WTC11 (cell line): ENCODE measurements around the gene DNAJC17. TPM values are rescaled to one million over a fixed set of nuclear protein-coding genes. Genes with fewer than 3 reads are reported as not detected.

Experiments
- ATAC-seq: fragments of 200-7000 bp; cut with Tn5 transposase; 2 replicates; pipeline ENCODE4 v1.10.0; 2021; ENCODE audit warnings: mild to moderate bottlenecking, moderate library complexity
- CTCF ChIA-PET: fragments of 300-600 bp; sonication (Branson Sonifier 250); formaldehyde crosslinking; loops from one replicate; lab custom pipeline; 2021; ENCODE audit warnings: antibody characterized with exemption; lab: Charles Lee
- POLR2A ChIA-PET: fragments of 350-600 bp; sonication (Branson Sonifier 250); formaldehyde crosslinking; loops from one replicate; lab custom pipeline; 2021; ENCODE audit warnings: antibody characterized with exemption; lab: Charles Lee
- DNase-seq: peaks from one replicate; pipeline ENCODE4 v3.0.0; 2021; ENCODE audit warnings: low spot score
- H3K27ac Mint-ChIP-seq: 2 replicates; pipeline ENCODE4 v1.8.0; 2021; ENCODE audit warnings: mixed read lengths
- H3K27me3 Mint-ChIP-seq: 2 replicates; pipeline ENCODE4 v1.8.0; 2021; ENCODE audit warnings: low read depth, mild to moderate bottlenecking, moderate library complexity, mixed read lengths
- H3K36me3 Mint-ChIP-seq: 2 replicates; pipeline ENCODE4 v1.8.0; 2021; ENCODE audit warnings: mixed read lengths
- H3K4me1 Mint-ChIP-seq: 2 replicates; pipeline ENCODE4 v1.8.0; 2022; ENCODE audit warnings: mixed read lengths
- H3K4me3 Mint-ChIP-seq: 2 replicates; pipeline ENCODE4 v1.8.0; 2021; ENCODE audit warnings: mild to moderate bottlenecking, moderate library complexity, mixed read lengths
- H3K9me3 Mint-ChIP-seq: 2 replicates; pipeline ENCODE4 v1.8.0; 2021; ENCODE audit warnings: mixed read lengths
- ATF1 ChIP-seq: sonication (generic); formaldehyde crosslinking; IDR thresholded peaks from 2 replicates; pipeline ENCODE4 v1.8.1; 2023; ENCODE audit warnings: mild to moderate bottlenecking, moderate library complexity, missing genetic modification reagents
- GABPB1 ChIP-seq: sonication (generic); formaldehyde crosslinking; IDR thresholded peaks from 2 replicates; pipeline ENCODE4 v1.8.1; 2023; ENCODE audit warnings: mild to moderate bottlenecking, missing genetic modification reagents
- GTF2I ChIP-seq: fragments of 250-450 bp; sonication (Bioruptor Pico); conservative IDR thresholded peaks from 2 replicates; pipeline ENCODE4 v1.4.0; 2021; ENCODE audit warnings: mild to moderate bottlenecking
- NFATC4 ChIP-seq: fragments of 250-450 bp; sonication (Bioruptor Pico); IDR thresholded peaks from 2 replicates; pipeline ENCODE4 v1.9.0; 2021; ENCODE audit warnings: mild to moderate bottlenecking
- NR3C1 ChIP-seq: sonication (generic); formaldehyde crosslinking; conservative IDR thresholded peaks from 2 replicates; pipeline ENCODE4 v1.8.1; 2023; ENCODE audit warnings: low read depth, mild to moderate bottlenecking, missing genetic modification reagents
- OVOL2 ChIP-seq: fragments of 250-450 bp; sonication (Bioruptor Pico); IDR thresholded peaks from 2 replicates; pipeline ENCODE4 v1.9.0; 2021; ENCODE audit warnings: mild to moderate bottlenecking, borderline replicate concordance
- RORB ChIP-seq: fragments of 250-450 bp; sonication (Bioruptor Pico); IDR thresholded peaks from 2 replicates; pipeline ENCODE4 v1.9.0; 2021; ENCODE audit warnings: mild to moderate bottlenecking
- SOX15 ChIP-seq: fragments of 250-450 bp; sonication (Bioruptor Pico); IDR thresholded peaks from 2 replicates; pipeline ENCODE4 v1.9.0; 2021; ENCODE audit warnings: mild to moderate bottlenecking
- TEAD1 ChIP-seq: sonication (generic); formaldehyde crosslinking; IDR thresholded peaks from 2 replicates; pipeline ENCODE4 v1.8.0; 2022; ENCODE audit warnings: mild to moderate bottlenecking, missing genetic modification reagents
- ZNF416 ChIP-seq: fragments of 250-450 bp; sonication (Bioruptor Pico); IDR thresholded peaks from 2 replicates; pipeline ENCODE4 v1.9.0; 2021; ENCODE audit warnings: mild to moderate bottlenecking, inconsistent platforms
- total RNA-seq: library from RNA; stranded (reverse); gene quantifications from 3 replicates; pipeline ENCODE4 v1.2.3, GENCODE V29; 2021
- TF ChIP-seq, protein P1 (sequence below): sonication (generic); formaldehyde crosslinking; IDR thresholded peaks from 2 replicates; pipeline ENCODE4 v1.8.1; 2023; ENCODE audit warnings: mild to moderate bottlenecking, missing genetic modification reagents, moderate library complexity
- TF ChIP-seq, protein P2 (sequence below): sonication (generic); formaldehyde crosslinking; IDR thresholded peaks from 2 replicates; pipeline ENCODE4 v1.8.1; 2022; ENCODE audit warnings: mild to moderate bottlenecking, missing genetic modification reagents, moderate library complexity, borderline replicate concordance
- TF ChIP-seq, protein P3 (sequence below): sonication (generic); formaldehyde crosslinking; IDR thresholded peaks from 2 replicates; pipeline ENCODE4 v1.8.0; 2023; ENCODE audit warnings: missing genetic modification reagents
- TF ChIP-seq, protein P4 (sequence below): sonication (generic); formaldehyde crosslinking; IDR thresholded peaks from 2 replicates; pipeline ENCODE4 v1.8.1; 2022; ENCODE audit warnings: mild to moderate bottlenecking, moderate library complexity, missing genetic modification reagents
- TF ChIP-seq, protein P5 (sequence below): sonication (generic); formaldehyde crosslinking; IDR thresholded peaks from 2 replicates; pipeline ENCODE4 v1.8.1; 2022; ENCODE audit warnings: low read depth, mild to moderate bottlenecking, moderate library complexity, missing genetic modification reagents, borderline replicate concordance
- TF ChIP-seq, protein P6 (sequence below): sonication (generic); formaldehyde crosslinking; IDR thresholded peaks from 2 replicates; pipeline ENCODE4 v1.8.0; 2022; ENCODE audit warnings: mild to moderate bottlenecking, missing genetic modification reagents
- TF ChIP-seq, protein P7 (sequence below): sonication (generic); formaldehyde crosslinking; IDR thresholded peaks from 2 replicates; pipeline ENCODE4 v1.8.0; 2022; ENCODE audit warnings: mild to moderate bottlenecking, missing genetic modification reagents
- TF ChIP-seq, protein P8 (sequence below): sonication (generic); formaldehyde crosslinking; IDR thresholded peaks from 2 replicates; pipeline ENCODE4 v1.8.1; 2023; ENCODE audit warnings: mild to moderate bottlenecking, missing genetic modification reagents
- TF ChIP-seq, protein P9 (sequence below): sonication (generic); formaldehyde crosslinking; IDR thresholded peaks from 2 replicates; pipeline ENCODE4 v1.8.0; 2023; ENCODE audit warnings: mild to moderate bottlenecking, missing genetic modification reagents

Gene DNAJC17
- total RNA-seq, 1 experiment from 2014 or later: 49.8 TPM

DNA sequence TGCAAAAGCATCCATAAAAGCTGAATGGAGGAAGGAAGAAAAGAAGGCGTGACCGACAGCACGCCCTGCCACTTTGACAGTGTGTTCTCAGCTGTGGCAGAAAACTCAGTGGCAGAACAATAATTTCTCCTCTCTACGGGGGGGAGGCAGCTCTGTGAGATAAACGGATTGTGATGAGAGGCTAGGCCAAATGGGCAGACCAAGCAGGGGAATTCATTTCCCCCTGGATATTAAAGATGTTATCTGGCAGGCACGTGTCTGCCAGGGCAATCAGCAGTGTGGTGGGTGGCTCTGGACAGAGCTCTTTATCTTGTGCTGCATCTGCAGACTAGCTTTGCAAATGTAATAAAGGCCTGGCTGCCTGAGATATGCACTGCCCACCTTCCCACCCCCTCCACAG is 50.3 kb downstream of the DNAJC17 start:
- no peak for DNase-seq

DNA sequence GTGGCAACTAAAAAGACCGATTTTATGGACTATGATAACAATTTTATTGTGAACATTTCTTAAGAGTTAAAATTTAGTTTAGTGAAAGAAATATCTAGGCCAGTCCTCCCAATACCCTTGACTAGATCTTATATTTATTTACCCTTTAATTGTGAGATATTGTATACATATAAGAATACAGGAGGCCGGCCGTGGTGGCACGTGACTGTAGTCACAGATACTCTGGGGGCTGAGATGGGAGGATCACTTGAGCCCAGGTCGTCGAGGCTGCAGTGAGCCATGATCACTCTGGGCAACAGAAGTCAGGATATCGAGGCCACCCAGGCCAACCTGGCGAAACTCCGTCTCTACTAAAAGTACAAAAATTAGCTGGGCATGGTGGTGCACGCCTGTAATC is 51.5 kb downstream of the DNAJC17 start:
- Mint-ChIP-seq H3K9me3 (no peaks in the 10 kb centered on the region), H3K27ac (peak overlapping the region; percentile 99), H3K36me3 (peaks cover 5% of the 10 kb centered on the region; the same call in 1 of the 2 replicates), H3K4me3 (peak overlapping the region; percentile 87), H3K4me1 (peaks cover 11% of the 10 kb centered on the region; the same call in 1 of the 2 replicates), H3K27me3 (no peaks in the 10 kb centered on the region)
- ATAC-seq (no peak), DNase-seq (no peak)
- TF ChIP-seq, protein P1, sequence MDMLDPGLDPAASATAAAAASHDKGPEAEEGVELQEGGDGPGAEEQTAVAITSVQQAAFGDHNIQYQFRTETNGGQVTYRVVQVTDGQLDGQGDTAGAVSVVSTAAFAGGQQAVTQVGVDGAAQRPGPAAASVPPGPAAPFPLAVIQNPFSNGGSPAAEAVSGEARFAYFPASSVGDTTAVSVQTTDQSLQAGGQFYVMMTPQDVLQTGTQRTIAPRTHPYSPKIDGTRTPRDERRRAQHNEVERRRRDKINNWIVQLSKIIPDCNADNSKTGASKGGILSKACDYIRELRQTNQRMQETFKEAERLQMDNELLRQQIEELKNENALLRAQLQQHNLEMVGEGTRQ (CRISPR knock-in tag): 0 out of 2 replicates have a peak, but pooled peaks have one; percentile 13
- TF ChIP-seq ZNF416 (CRISPR knock-in tag) (no peak), ATF1 (CRISPR knock-in tag) (no peak)
- POLR2A ChIA-PET: no interaction called here
- CTCF ChIA-PET: interaction anchor here (1.7 kb wide), 1 partner anchor 102 kb away, joined by 7 read pairs; no protein-coding TSS in a partner anchor

More for the DNA sequence above, 50.3 kb downstream of the DNAJC17 start:
- Mint-ChIP-seq H3K27me3 (0 out of 2 replicates have a peak, but pooled peaks cover 3% of the 10 kb centered on the region), H3K4me1 (peaks cover 11% of the 10 kb centered on the region; the same call in 1 of the 2 replicates), H3K4me3 (no peak overlapping the region)
- POLR2A ChIA-PET: interaction anchor here (0.7 kb wide), 1 partner anchor 21 kb away, joined by 3 read pairs; no protein-coding TSS in a partner anchor
- CTCF ChIA-PET: interaction anchor here (1.7 kb wide), 1 partner anchor 101 kb away, joined by 7 read pairs; no protein-coding TSS in a partner anchor
- no peak for ATAC-seq
- TF ChIP-seq OVOL2 (CRISPR knock-in tag) (no peak), TEAD1 (CRISPR knock-in tag) (no peak), RORB (CRISPR knock-in tag) (no peak), GABPB1 (CRISPR knock-in tag) (no peak), NFATC4 (CRISPR knock-in tag) (no peak), SOX15 (CRISPR knock-in tag) (no peak)
- TF ChIP-seq, protein P2, sequence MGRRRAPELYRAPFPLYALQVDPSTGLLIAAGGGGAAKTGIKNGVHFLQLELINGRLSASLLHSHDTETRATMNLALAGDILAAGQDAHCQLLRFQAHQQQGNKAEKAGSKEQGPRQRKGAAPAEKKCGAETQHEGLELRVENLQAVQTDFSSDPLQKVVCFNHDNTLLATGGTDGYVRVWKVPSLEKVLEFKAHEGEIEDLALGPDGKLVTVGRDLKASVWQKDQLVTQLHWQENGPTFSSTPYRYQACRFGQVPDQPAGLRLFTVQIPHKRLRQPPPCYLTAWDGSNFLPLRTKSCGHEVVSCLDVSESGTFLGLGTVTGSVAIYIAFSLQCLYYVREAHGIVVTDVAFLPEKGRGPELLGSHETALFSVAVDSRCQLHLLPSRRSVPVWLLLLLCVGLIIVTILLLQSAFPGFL (CRISPR knock-in tag): no peak
- TF ChIP-seq, protein P3, sequence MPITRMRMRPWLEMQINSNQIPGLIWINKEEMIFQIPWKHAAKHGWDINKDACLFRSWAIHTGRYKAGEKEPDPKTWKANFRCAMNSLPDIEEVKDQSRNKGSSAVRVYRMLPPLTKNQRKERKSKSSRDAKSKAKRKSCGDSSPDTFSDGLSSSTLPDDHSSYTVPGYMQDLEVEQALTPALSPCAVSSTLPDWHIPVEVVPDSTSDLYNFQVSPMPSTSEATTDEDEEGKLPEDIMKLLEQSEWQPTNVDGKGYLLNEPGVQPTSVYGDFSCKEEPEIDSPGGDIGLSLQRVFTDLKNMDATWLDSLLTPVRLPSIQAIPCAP: no peak
- TF ChIP-seq, all 79 proteins: peak for 0
- no peaks in the 10 kb centered on the region for H3K9me3 Mint-ChIP-seq
- peak overlapping the region; percentile 36 for H3K27ac Mint-ChIP-seq
- H3K36me3 Mint-ChIP-seq: no peaks in the 10 kb centered on the region

DNA sequence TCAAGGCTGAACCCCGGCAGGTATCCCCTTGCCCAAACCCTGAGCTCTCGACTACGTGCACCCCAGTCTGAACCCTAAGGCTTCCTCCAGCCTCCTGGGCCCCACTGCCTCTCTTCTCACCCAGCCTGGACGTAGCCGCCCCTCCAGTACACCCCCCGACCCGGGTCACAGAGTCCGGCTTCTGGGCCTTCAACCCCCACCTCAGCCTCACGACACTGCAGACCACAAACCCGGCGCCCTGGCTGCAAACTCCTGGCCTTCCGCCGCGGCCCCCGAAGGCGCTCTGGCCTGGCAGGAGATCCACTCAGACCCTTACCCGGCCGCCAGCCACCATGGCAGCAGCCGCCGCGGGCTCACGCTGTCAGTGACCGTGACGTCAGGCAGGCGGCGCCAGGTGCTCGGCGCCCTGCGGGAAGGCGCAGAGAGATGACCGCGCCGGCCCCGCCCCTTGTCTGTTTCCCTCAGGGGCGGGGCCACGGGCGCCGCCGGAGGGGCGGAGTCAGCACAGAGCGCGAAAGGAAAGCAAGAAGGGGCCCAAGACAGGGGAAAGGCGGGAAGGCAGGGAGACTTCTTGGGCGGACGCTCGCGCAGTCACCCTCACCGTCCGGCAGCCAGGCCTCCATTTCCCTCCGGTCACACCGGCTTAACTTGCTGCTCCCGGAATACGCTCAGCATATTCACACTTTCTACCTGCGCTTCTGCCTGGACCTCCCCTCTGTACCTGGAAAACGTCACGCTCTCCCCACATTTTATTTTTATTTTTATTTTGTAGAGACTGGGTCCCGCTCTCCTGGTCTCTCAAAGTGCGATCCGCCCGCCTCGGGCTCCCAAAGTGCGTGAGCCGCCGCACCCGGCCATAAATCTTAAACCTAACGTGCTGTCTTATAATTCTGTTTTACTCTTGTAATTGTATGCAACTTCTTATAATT is 52.1 kb downstream of the DNAJC17 start, which contains the start of gene RMDN3:
Gene RMDN3 (minus strand): TSS at position 372 of the 929 bp plus-strand sequence. CDS start 471 bp downstream, outside the sequence.
- POLR2A ChIA-PET: no interaction called here
- Mint-ChIP-seq H3K36me3 (peaks cover 5% of the 10 kb centered on the region; the same call in 1 of the 2 replicates), H3K9me3 (no peaks in the 10 kb centered on the region), H3K4me1 (peaks cover 11% of the 10 kb centered on the region; the same call in 1 of the 2 replicates), H3K27ac (peak within 1 kb of the TSS; percentile 99), H3K27me3 (no peaks in the 10 kb centered on the region), H3K4me3 (peak within 1 kb of the TSS; percentile 87)
- CTCF ChIA-PET: no interaction called here
- ATAC-seq (peak; percentile 94), DNase-seq (peak; percentile 95)
- TF ChIP-seq GTF2I: no peak
- TF ChIP-seq, protein P4, sequence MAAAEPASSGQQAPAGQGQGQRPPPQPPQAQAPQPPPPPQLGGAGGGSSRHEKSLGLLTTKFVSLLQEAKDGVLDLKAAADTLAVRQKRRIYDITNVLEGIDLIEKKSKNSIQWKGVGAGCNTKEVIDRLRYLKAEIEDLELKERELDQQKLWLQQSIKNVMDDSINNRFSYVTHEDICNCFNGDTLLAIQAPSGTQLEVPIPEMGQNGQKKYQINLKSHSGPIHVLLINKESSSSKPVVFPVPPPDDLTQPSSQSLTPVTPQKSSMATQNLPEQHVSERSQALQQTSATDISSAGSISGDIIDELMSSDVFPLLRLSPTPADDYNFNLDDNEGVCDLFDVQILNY (CRISPR knock-in tag): peak; percentile 97
- TF ChIP-seq, protein P5, sequence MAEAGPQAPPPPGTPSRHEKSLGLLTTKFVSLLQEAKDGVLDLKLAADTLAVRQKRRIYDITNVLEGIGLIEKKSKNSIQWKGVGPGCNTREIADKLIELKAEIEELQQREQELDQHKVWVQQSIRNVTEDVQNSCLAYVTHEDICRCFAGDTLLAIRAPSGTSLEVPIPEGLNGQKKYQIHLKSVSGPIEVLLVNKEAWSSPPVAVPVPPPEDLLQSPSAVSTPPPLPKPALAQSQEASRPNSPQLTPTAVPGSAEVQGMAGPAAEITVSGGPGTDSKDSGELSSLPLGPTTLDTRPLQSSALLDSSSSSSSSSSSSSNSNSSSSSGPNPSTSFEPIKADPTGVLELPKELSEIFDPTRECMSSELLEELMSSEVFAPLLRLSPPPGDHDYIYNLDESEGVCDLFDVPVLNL (CRISPR knock-in tag): peak; percentile 83
- TF ChIP-seq, protein P6, sequence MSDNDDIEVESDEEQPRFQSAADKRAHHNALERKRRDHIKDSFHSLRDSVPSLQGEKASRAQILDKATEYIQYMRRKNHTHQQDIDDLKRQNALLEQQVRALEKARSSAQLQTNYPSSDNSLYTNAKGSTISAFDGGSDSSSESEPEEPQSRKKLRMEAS (CRISPR knock-in tag): peak; percentile 65; the same call in 1 of the 2 replicates
- TF ChIP-seq, protein P7, sequence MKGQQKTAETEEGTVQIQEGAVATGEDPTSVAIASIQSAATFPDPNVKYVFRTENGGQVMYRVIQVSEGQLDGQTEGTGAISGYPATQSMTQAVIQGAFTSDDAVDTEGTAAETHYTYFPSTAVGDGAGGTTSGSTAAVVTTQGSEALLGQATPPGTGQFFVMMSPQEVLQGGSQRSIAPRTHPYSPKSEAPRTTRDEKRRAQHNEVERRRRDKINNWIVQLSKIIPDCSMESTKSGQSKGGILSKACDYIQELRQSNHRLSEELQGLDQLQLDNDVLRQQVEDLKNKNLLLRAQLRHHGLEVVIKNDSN (CRISPR knock-in tag): no peak; the same call in 1 of the 2 replicates
- TF ChIP-seq, protein P8, sequence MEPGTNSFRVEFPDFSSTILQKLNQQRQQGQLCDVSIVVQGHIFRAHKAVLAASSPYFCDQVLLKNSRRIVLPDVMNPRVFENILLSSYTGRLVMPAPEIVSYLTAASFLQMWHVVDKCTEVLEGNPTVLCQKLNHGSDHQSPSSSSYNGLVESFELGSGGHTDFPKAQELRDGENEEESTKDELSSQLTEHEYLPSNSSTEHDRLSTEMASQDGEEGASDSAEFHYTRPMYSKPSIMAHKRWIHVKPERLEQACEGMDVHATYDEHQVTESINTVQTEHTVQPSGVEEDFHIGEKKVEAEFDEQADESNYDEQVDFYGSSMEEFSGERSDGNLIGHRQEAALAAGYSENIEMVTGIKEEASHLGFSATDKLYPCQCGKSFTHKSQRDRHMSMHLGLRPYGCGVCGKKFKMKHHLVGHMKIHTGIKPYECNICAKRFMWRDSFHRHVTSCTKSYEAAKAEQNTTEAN: no peak
- TF ChIP-seq, protein P9, sequence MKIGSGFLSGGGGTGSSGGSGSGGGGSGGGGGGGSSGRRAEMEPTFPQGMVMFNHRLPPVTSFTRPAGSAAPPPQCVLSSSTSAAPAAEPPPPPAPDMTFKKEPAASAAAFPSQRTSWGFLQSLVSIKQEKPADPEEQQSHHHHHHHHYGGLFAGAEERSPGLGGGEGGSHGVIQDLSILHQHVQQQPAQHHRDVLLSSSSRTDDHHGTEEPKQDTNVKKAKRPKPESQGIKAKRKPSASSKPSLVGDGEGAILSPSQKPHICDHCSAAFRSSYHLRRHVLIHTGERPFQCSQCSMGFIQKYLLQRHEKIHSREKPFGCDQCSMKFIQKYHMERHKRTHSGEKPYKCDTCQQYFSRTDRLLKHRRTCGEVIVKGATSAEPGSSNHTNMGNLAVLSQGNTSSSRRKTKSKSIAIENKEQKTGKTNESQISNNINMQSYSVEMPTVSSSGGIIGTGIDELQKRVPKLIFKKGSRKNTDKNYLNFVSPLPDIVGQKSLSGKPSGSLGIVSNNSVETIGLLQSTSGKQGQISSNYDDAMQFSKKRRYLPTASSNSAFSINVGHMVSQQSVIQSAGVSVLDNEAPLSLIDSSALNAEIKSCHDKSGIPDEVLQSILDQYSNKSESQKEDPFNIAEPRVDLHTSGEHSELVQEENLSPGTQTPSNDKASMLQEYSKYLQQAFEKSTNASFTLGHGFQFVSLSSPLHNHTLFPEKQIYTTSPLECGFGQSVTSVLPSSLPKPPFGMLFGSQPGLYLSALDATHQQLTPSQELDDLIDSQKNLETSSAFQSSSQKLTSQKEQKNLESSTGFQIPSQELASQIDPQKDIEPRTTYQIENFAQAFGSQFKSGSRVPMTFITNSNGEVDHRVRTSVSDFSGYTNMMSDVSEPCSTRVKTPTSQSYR (CRISPR knock-in tag): no peak
- TF ChIP-seq NR3C1 (CRISPR knock-in tag): no peak
